Bronchial epithelial cell (primary cell): ENCODE measurements around the gene PDZD2. TPM values are rescaled to one million over a fixed set of nuclear protein-coding genes. Genes with fewer than 3 reads are reported as not detected.

Experiments used
- DNase-seq: peaks from one replicate; pipeline ENCODE4 v3.0.0-alpha.2; 2010; ENCODE audit warnings: low read depth
- FAIRE-seq: peaks from 2 replicates; lab custom pipeline; 2011; peaks lifted over from hg19 to GRCh38; lab: Jason Lieb, UNC
- H3K27me3 ChIP-seq: 2 replicates; pipeline ENCODE4 v1.5.1; 2011; ENCODE audit warnings: low read length; ENCODE audit not compliant: control insufficient read depth, insufficient read depth
- H3K36me3 ChIP-seq: 2 replicates; pipeline ENCODE4 v1.5.1; 2011; ENCODE audit warnings: low read length; ENCODE audit not compliant: control insufficient read depth, insufficient read depth
- H3K4me3 ChIP-seq: 2 replicates; pipeline ENCODE4 v1.5.1; 2011; ENCODE audit warnings: mild to moderate bottlenecking, low read depth, low read length, control low read depth
- total RNA-seq: library from RNA; depleted of rRNA; stranded (reverse); fragments of >200 nt; gene quantifications from 2 replicates; pipeline ENCODE4 v1.2.1, GENCODE V29; 2014
- TF ChIP-seq, protein P1 (sequence below): IDR thresholded peaks from 2 replicates; pipeline ENCODE4 v1.5.1; 2011; ENCODE audit warnings: mild to moderate bottlenecking, moderate library complexity, low read length, control low read depth, inconsistent platforms; ENCODE audit not compliant: insufficient read depth, severe bottlenecking

PDZD2 gene
- total RNA-seq, 1 donor from 2014 or later, result 1.8 TPM

DNA sequence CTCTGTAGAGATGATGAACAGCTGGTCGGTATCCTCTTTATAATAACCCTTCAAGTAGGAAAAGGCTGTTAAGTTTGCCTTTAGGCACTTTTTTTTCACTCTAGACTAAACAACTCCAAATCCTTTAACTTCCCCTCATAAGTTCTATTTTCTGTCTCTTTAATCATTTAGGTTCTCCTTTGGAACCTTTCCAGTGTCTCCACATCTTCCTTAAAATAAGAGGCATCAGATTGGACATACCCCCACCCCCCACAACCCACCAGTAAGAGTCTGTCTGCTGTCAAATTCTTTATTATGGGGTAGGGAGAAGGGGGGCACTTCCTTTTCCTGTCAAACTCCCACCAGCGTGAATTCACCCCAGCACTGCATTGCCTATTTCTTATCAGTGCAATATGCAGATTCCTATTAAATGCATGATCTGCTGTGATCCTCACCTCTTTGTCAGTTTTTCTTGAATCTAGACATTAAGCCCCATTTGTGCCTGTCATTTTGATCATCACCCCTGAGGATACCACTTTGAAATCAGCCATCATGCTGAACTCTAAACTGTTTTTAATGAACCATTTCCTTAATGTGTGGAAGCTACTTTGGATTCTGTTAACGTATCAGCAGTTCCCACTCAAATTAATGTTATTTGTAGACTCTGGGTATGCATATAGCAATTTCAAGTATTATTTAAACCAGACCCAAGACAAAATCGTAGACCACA, 212.2 kb downstream of the PDZD2 start:
- DNase-seq (no peak), FAIRE-seq (no peak)
- TF ChIP-seq, protein P1, sequence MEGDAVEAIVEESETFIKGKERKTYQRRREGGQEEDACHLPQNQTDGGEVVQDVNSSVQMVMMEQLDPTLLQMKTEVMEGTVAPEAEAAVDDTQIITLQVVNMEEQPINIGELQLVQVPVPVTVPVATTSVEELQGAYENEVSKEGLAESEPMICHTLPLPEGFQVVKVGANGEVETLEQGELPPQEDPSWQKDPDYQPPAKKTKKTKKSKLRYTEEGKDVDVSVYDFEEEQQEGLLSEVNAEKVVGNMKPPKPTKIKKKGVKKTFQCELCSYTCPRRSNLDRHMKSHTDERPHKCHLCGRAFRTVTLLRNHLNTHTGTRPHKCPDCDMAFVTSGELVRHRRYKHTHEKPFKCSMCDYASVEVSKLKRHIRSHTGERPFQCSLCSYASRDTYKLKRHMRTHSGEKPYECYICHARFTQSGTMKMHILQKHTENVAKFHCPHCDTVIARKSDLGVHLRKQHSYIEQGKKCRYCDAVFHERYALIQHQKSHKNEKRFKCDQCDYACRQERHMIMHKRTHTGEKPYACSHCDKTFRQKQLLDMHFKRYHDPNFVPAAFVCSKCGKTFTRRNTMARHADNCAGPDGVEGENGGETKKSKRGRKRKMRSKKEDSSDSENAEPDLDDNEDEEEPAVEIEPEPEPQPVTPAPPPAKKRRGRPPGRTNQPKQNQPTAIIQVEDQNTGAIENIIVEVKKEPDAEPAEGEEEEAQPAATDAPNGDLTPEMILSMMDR, result no peak
- Histone ChIP-seq H3K36me3 (no peaks in the 10 kb centered on the region), H3K27me3 (no peaks in the 10 kb centered on the region), H3K4me3 (no peak overlapping the region)

DNA sequence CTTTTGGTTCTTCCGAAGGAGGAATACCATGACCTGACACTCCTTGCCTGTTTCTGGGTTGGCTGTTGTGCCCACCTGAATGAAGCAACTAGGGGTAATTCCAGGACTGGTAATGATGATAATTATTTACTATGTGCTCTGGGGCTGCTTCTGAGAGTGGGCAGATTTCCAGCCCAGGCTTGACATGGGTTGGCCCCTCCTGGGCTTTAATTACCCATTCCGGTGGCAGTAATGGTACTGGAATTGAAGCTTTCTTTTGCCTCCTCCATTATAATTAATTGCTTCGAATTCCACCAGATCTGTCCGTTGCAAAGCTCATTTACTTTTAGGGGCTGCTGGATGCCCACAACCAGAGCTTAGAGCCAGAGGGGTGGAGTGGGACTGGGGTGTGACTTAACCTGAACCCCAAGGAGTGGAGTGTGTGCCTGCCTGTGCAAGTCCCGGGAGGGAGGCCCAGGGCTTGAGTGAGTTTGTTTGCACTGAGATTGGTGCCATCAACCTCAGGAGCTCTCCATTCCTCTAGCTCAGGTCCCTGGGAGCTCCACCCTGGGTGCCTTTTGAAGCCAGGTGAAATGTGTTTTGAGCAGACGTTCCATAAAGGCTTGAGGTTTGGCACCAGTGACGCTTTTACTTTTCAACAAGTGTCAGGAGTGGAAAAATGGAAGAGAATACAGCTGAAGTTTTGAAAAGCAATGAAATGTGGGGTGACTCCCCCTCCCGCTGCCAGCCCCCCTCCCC, 214.6 kb downstream of the PDZD2 start:
- DNase-seq, result peak; percentile 46
- no peak for FAIRE-seq
- no peak overlapping the region for H3K4me3 ChIP-seq
- no peaks in the 10 kb centered on the region for H3K36me3 ChIP-seq
- H3K27me3 ChIP-seq, result no peaks in the 10 kb centered on the region
- TF ChIP-seq, protein P1, result no peak

DNA sequence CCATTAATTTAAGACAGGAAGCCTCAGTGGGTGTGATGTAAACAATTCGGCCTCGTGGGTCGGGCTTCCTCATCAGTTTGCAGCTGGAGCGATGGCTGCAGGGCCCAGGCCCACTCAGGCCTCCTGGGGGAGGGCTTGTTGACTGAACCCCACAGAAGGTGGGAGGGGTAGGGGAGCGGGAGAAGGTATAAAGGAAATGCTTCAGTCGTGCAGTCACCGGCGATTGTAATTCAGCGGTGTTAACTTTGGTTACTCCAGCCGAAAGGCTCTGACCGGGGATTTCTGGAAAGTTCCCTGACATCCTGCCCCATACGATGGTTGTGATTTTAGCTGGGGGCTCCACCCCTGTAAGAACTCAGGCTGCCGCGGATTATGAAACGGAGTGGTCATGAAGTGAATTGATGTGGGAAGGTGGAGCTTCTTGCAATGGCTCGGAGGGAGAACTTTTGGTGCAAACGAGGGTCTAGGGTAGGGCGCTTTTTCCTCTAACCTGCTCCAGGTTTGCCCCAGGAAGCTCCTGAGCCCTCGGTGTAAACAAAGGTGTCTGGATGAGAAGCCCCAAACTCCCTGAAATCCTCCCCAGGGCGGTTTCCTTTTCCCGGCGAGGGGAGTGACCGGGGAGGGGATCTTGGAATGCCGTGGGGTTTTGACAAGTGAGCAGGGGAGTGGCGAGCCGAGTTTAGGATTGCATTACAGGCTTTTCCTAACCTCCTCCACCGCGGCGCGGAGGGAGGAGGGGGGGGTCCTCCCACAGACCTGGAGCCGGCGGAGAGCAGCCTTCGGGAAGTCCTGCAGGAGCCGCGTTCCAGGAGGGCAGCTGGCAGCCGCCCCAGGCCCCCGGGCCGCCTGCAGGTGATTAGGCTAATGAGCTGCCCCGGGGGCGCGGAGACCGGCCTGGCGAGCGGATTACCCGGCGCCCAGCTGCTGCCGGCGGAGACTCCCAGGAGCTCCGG, 215.5 kb downstream of the PDZD2 start:
- Histone ChIP-seq H3K27me3 (no peaks in the 10 kb centered on the region), H3K36me3 (no peaks in the 10 kb centered on the region), H3K4me3 (peak overlapping the region; percentile 73)
- DNase-seq (peak; percentile 79), FAIRE-seq (no peak)
- TF ChIP-seq, protein P1, result no peak

DNA sequence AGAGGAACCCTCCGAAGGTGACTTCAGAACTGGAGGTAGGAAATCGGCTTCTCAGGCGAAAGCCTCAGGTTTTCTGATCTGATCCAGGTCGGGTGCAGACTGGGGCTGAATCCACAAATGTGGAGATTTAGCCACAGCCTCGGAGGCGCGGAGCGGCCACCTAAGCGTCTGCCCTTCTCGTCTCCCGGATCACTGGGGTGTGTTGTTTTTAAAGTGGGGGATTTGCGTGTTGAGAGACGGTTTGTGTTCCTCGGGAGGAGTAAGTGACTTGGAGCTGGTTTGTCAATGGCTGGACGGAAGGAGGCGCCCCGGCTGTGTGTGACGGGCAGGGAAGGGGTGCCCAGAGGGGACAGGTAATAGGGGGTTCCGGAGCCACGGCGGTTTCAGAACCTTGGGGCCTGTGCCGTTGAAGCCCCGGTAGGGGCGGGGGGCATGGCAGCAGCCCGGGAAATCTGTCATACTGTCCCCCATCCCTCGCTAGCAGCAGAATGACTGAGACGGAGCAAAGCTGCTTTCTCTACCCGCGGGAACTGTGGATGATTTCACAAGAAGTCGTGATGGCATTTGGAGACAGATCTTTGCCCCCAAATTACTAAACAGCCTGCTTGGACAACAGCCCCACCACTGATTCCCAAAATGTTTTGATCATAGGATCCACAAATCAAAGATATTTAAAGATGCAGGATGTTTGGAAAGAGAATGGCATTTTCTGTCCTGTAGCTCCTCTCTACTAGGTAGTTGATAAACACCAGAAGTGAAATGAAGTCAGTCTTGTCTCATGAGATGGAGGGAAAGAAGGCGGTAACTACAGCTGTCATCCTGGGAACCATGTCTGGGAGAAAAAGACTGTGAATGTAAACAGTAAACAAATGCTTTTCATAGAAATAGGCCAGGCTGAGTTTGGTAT, 216.5 kb downstream of the PDZD2 start:
- TF ChIP-seq, protein P1, result peak; percentile 63
- DNase-seq (peak; percentile 34), FAIRE-seq (no peak)
- Histone ChIP-seq H3K27me3 (no peaks in the 10 kb centered on the region), H3K36me3 (no peaks in the 10 kb centered on the region), H3K4me3 (peak overlapping the region; percentile 73)

DNA sequence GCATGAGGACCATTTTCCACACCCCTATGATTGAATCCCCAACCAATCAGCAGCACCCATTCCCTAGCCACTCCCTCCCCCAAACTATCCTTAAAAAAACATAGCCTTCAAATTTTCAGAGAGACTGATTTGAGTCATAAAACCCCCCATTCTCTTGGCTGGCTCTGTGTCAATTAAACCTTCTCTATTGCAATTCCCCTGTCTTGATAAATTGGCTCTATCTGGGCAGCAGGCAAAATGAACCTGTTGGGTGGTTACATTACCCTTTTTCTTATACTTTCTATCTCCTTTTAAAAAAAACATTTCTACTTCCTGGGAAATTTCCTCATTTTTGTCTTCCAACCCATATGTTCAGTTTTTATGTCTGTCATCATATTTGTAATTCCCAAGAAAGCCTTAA, 220.2 kb downstream of the PDZD2 start:
- H3K27me3 ChIP-seq, result no peaks in the 10 kb centered on the region
- H3K36me3 ChIP-seq, result no peaks in the 10 kb centered on the region
- FAIRE-seq, result no peak
- no peak overlapping the region for H3K4me3 ChIP-seq
- TF ChIP-seq, protein P1, result no peak
- DNase-seq, result no peak
